HG02623 (cell line): ENCODE measurements around the gene SENP7.
A peak's percentile ranks its signal among the peaks of the same experiment; 100 is the strongest.
"Not testable (repeated sequence)": the region's sequence is repeated elsewhere in the genome, so short reads cannot be mapped to it uniquely, and the experiment has no call there.

ENCODE experiments used
- ATAC-seq: cut with Tn5 transposase; IDR thresholded peaks from one replicate; pipeline ENCODE4 v1.9.1; 2021; ENCODE audit warnings: moderate library complexity; ENCODE audit not compliant: unreplicated experiment

Gene SENP7

DNA sequence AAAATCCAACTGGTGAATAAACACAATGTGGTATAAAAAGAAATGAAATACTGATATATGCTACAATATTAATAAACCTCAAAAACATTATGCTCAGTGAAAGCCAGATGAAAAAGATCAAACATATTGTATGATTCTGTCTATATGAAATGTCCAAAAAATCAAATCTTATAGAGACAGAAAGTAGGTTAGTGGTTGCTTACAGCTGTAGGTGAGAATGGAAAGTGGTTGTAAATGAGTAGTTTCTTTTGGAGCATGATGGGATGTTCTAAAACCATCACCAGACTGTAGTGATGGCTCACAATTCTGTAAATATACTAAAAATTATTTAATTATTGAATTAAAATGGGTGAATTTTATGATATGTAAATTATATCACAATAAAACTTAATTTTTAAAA lies 58.4 kb downstream of the SENP7 start:
- no peak for ATAC-seq

DNA sequence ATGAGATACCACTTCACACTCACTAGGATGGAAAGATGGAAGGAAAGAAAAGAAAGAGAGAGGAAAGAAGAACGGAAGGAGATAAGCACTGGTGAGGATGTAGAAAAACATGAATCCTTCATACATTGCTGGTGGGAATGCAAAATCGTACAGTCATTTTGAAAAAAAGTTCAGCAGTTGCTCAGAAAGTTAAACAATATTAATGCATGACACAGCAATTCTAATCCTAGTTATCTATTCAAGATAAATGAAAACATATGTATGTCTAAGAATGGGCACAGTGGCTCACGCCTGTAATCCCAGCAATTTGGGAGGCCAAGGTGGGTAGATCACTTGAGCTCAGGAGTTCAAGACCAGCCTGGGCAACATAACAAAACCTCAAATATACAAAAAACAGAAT lies 59.1 kb downstream of the SENP7 start:
- ATAC-seq, result no peak

- ATAC-seq, result not testable (repeated sequence)
Measured at GRCh38 chr3:101438641-101439040, 74.4 kb downstream of the SENP7 start.

DNA sequence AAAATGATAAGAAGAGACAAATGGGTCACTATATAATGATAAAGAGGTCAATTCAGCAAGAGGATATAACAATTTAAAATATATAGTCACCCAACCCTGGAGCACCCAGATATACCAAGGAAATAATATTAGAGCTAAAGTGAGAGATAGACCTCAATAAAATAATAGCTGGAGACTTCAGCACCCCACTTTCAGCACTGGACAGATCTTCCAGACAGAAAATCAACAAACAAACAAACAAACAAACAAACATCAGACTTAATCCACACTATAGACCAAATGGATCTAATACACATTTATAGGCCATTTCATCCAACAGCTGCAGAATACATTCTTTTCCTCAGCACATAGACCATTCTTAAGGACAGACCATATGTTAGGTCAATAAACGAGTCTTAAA lies 79.4 kb downstream of the SENP7 start:
- ATAC-seq, result no peak

DNA sequence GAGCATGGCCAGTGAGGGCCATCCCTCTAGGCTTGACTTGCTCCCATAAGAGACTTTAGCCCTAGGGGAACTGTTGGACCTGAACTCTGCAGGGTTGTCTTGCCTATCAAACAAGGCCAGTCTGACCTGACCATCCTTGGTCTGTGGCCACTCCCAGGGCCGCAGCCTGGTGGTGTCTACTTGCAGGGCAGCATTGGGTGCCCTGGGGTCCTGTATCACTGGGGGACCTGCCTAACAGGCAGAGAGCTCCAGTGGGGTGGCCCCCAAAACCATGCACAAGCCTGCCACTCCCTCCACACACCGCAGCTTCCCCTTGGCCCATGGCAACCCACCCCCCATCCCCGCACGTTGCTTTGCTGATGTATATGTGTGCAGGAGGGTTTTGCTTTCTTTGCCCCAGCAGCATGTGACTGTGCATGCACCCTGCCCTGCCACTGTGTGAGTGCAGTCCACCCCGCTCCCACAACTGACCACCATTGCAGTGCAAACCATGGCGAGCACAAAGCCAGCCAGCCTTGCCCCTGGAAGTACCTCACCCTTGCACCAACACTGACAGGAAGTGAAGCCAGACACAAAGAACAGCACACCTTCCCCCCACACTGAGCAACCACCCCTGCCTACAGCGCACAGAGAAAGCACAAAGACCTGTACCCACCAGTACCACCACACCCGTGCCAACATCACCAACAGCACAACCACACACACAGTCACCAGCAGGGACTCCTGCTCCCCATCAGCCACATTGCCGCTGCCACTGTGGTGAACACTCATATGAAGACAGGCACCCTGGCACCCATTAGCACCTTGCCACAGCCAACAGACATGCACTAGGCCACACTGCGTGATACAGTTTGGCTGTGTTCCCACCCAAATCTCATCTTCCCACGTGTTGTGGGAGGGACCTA lies 88.8 kb downstream of the SENP7 start:
- no peak for ATAC-seq

- no peak for ATAC-seq
Measured at GRCh38 chr3:101418851-101419250, 94.2 kb downstream of the SENP7 start.

DNA sequence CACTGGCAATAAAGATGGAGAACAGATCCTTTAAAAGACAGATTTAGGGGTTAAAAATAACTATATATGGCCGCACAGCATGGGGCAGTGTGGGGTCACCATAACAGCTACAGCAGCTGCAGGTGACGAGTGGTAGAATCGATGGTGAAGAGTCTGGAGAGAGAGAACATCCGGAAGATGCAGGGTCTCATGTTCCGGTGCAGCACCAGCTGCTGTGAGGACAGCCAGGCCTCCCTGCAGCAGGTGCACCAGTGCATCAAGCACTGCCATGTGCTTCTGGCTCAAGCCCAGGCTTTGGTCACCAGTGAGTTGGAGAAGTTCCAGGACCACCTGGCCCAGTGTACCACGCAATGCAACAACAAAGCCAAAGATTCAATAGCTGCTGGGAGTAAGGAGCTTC lies 98.9 kb downstream of the SENP7 start:
- no peak for ATAC-seq

DNA sequence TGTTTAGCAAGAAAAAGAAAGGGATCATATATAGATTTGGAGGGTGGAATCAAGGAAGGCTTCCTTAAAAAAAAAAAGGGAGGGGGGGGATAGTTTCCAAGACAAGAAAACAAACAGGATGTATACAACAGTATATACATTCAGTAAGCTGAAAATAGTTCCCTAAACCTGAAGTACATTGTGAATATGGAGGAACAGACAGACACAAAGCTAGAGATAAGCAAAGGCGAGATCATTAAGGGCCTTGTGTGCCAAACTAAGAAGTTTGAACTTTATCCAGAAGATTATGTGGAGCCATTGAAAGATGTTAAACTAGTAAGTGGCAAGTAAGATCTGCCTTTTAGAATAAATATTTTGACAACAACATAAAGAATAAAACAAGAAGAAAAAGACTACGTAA lies 99.4 kb downstream of the SENP7 start:
- ATAC-seq, result no peak

- no peak for ATAC-seq
Measured at GRCh38 chr3:101391413-101391950, 121.5 kb downstream of the SENP7 start.

DNA sequence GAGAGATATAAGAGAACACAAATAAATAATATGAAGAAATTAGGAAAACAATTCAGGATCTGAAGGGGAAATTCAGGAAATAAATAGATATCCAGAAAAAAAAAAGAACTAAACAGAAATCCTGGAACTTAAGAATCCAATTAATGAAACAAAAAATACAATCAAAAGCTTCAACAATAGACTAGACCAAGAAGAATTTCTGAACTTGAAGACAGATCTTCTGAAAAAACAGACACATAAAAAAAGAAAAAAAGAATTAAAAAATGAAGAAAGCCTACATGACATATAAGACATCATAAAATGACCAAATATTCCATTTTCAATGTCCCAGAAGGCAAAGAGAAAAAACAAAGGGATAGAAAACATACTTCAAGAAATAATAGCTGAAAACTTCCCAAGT lies 124.3 kb downstream of the SENP7 start:
- no peak for ATAC-seq

- no peak for ATAC-seq
Measured at GRCh38 chr3:101387351-101387750, 125.7 kb downstream of the SENP7 start.

DNA sequence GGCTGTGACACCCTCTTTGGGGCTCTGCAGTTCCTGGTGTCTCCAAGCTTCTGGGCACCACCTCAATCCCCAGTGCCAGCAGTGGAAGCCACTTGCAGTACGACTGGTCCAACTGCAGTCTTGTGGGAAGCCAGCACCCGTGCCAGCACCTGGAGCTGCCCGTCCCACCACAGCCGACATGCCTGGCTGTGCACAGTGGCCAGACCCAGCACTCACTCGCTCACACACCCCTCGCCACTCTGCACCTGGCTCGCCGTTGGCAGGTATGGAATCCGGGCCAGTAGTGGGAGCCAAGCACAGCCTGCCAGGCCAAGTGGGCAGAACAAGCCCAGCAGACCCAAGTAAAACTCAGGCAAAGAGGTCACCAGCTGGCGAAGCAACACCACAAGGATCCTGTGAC lies 128.6 kb downstream of the SENP7 start:
- no peak for ATAC-seq

DNA sequence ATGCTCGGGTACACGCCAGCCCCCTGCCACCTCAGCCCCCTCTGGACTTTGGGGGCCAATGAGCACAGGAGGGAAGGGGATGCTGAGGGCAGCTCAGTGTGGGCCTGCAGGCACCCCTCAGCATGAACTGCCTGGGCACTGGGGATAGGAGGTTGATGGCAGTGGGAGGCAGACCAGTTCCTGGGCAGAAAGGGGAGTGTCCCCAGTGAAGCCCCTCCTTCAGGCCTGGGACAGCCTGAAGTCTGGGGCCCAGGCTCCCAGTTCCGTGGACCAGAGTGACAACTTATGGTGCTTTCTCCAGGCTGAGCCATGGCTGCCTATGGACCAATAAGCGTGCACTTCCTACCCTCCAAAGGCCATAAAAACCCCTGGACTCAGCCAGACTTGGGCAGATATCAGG lies 129.4 kb downstream of the SENP7 start:
- ATAC-seq, result no peak

DNA sequence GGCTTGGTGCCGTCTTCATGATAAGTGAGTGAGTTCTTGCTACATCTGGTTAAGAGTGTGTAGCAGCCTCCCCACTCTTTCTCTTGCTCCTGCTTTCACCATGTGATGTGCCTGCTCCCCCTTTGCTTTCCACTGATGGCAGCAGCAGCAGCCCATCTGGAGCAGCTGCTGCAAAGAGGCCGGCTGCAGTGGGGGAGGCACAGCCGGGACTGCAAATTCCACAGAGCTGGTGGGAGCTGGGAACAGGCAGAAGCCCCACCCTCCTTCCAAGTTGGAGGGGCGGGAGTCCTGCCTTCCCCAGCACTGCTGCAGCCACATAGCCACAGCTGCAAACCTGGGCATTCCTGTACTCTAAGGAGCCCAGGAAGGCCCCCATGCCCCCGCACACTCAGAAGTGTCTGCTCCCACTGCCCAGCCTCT lies 129.8 kb downstream of the SENP7 start:
- no peak for ATAC-seq

DNA sequence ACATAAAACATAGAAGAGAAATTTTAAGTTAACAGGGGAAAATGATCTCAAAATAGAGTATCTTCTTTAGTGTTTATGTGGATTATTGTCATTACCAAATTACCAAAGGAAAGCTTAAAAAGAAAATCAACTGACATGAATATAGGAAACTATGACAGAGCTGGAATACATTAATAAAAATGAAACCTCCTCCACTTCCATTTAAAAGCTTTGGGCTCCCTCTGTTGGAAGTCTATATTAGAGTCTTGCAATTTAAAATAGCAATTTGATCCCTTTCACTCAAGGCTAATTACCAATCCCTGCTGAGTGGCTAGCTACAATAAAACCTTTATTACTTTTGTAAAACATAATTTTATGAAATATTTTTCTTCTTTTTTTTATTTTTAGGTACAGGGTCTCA lies 131.2 kb downstream of the SENP7 start:
- no peak for ATAC-seq

DNA sequence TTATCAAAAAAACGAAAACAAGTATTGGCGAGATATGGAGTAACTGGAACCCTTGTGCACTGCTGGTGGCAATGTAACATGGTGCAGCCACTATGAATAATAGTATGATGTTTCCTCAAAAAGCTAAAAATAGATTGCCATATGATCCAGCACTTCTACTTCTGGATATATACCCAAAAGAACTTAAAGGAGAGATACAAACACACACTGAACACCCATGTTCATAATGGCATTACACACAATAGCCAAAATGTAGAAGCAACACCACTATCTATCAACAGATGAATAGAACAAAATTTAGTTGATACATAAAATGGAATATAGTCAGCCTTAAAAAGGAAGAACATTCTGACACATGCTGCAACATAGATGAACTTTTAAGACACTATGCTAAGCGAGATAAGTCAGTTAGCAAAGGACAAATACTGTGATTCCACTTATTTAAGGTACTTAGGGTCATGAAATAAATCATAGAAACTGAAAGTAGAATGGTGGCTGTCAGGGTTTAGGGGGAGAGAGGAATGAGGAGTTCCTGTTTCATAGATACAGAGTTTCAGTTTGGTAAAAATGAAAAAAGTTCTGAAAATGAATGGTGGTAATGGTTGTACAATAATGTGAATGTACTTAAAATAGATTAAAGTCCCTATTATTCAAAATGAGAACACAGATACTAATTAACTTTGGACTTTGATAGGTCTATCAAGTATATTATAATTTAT lies 133.2 kb downstream of the SENP7 start:
- ATAC-seq, result peak; percentile 97

DNA sequence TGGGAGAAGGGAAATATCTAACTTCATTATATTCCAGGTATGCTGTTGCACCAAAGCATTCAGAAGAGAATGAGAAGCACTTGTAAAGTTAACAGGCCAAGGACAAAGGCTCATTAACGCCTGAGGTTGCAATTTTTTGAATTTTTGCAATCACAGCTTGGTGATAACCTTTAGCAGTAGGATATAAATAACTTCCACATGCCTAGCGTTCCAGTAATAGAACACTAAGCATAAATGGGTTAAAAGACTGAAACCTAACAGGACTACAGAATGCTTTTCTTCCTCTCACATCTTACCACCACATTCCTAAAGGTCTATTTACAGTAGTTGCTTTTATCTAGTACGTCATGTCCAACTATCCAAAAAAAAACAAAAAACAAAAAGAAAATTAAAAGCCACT lies 135.2 kb downstream of the SENP7 start:
- no peak for ATAC-seq

DNA sequence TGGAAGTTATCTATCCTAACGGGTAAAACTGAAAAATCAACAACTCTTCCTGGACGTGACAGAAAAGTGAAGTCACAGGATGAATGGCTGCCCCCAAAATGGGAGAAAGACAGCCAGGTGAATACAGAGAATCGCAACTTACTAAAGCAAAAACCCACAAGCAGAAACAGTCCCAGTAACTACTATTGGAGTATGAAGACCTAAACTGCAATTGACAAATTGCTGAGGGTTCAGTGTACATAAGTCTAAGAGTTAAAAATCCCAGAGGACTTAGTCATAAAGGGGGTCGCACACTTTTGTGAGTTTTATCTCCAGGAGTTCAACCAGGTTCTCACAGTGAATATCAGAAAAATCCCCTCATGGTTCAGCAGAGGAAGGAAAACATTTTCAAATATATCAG lies 135.8 kb downstream of the SENP7 start:
- no peak for ATAC-seq

DNA sequence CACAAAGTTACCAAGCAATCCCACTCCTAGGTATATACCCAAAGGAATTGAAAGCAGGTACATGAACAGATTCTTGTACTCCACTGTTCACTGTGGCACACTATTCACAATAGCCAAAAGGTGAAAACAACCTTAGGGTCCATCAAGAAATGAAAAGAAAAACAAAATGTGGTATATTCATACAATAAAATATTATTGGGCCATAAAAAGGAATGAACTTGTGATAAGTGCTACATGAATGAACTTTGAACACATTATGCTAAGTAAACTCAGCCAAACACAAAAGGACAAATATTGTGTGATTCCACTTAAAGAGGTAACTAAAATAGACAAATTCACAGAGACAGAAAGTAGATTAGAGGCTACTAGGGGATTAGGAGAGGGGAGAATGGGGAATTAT lies 137.4 kb downstream of the SENP7 start:
- ATAC-seq, result no peak

- no peak for ATAC-seq
Measured at GRCh38 chr3:101362406-101362805, 150.6 kb downstream of the SENP7 start.

DNA sequence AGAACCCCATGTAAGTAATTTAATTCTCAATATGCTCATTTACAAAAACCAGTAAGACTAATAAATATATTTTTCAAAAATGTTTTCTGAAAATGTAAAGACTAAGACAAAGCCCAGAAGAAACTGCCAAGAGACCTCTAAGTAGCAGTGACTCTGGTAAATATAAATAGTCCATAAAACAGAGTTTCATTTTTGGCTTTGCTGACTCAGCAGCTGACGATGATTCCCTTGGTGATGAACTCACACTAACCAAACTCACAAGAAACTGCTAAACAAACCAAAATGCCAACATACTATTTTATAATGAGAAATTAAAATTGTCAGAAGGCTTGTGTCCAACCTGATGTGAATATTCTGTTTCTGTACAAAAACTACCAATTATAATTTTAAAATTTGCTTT lies 161.2 kb downstream of the SENP7 start:
- ATAC-seq, result no peak

- no peak for ATAC-seq
Measured at GRCh38 chr3:101340591-101340990, 172.4 kb downstream of the SENP7 start.
